ENCODE measurements around the gene PPM1H.
A peak's percentile ranks its signal among the peaks of the same experiment; 100 is the strongest.

PPM1H gene

DNA sequence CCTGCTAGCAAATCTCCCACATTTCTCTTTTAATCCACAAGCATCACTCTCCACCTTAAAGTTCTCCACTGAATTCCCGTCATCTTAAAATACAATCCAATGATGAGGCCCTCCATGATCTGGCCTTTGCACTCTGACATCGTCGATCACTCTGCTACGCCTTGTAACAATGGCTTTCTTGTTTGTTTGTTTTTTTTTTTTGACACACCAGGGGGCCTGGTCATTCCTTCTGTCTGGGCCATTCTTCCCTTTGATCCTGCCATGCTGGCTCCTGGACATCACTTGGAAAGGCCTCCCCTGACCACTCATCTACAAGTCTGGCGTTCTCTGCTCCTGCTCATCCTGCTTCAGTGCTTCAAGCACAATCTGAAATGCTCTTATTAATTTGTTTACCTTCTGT is 233.5 kb downstream of the PPM1H start:
- no peak for DNase-seq (ENCODE audit: low read depth)
- no peak overlapping the region for H3K4me3 ChIP-seq (ENCODE audit: low read length)
- TF ChIP-seq, protein P1, sequence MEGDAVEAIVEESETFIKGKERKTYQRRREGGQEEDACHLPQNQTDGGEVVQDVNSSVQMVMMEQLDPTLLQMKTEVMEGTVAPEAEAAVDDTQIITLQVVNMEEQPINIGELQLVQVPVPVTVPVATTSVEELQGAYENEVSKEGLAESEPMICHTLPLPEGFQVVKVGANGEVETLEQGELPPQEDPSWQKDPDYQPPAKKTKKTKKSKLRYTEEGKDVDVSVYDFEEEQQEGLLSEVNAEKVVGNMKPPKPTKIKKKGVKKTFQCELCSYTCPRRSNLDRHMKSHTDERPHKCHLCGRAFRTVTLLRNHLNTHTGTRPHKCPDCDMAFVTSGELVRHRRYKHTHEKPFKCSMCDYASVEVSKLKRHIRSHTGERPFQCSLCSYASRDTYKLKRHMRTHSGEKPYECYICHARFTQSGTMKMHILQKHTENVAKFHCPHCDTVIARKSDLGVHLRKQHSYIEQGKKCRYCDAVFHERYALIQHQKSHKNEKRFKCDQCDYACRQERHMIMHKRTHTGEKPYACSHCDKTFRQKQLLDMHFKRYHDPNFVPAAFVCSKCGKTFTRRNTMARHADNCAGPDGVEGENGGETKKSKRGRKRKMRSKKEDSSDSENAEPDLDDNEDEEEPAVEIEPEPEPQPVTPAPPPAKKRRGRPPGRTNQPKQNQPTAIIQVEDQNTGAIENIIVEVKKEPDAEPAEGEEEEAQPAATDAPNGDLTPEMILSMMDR (IDR thresholded peaks at IDR 0.05; ENCODE audit: insufficient read depth, low read depth, low read length, missing control alignments), result no peak

DNA sequence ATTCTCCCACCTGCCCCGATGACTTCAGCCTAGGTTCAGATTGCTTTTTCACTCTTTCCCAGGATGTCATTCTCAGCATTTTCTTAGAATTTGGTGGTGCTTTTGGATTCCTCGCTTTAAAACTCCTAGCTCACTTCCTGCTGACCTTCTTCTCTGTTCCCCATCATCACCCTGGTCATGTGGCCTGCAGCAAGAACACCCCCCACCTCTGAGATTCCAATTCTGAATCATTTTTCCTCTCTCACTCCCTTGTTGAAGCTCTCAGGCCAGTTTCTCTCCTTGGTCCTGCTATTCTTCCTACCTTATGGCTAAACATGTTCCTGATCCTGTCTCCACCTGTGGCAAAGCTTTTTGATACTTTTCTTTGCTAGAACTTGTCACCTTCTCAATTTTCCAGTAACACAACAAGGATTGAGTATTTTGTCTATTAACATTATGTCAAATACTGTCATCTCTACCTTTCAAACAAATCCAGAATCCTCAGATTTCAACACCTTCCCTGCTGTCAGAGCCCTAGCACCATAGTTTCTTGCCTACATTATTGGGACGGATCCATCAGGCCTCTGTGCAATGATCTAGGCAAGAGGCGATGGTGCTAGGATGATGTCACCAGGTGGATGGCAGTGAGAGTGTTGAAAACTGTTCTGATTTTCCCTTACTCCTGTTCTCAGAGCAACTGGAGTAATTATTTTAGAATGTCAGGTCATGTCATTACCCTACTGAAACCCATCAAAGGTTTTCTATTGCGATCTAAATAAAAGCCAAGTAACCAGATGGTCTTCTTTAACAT is 234.7 kb downstream of the PPM1H start:
- no peak for DNase-seq (ENCODE audit: low read depth)
- no peak overlapping the region for H3K4me3 ChIP-seq (ENCODE audit: low read length)
- TF ChIP-seq, protein P1 (IDR thresholded peaks at IDR 0.05; ENCODE audit: insufficient read depth, low read depth, low read length, missing control alignments), result no peak

DNA sequence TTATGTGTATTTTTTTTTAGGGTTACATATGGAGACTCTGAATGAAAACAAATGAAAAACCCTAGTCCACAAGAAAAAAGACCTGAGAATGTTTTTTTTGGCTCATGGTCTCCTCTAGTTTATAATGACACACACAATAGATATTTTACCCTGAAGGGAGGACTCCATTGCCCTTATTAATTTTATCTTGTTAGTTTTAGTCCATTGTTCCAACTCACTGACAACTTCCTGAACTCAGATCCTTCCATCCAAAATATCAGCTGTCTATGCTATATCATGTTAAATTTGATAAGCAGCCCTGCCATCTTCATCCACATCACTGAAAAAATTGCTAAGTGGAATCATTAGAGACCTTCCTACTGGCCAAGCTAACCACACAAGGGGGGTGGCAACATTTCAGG is 236.2 kb downstream of the PPM1H start:
- H3K4me3 ChIP-seq (ENCODE audit: low read length), result no peak overlapping the region
- TF ChIP-seq, protein P1 (IDR thresholded peaks at IDR 0.05; ENCODE audit: insufficient read depth, low read depth, low read length, missing control alignments), result no peak
- DNase-seq (ENCODE audit: low read depth), result peak; percentile 10

DNA sequence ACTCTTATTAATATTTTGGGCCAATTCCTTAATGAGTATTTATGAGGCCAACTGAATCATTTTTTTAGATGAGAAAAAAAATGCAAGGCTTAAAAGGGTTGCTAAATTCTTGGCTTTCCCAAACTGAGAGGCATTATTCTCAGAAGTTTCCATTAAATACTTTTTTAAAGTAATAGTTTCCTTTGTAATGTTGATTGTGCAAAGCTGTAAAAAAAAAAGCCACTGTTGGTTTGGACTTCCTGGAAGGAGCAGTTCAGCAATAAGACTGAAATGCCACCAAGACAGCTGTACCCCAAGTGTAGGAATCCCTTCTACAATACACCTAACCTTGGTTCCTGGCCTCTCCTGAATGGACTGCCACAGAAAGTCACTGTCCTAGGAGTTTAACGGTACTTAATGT is 237.1 kb downstream of the PPM1H start:
- DNase-seq (ENCODE audit: low read depth), result no peak

DNA sequence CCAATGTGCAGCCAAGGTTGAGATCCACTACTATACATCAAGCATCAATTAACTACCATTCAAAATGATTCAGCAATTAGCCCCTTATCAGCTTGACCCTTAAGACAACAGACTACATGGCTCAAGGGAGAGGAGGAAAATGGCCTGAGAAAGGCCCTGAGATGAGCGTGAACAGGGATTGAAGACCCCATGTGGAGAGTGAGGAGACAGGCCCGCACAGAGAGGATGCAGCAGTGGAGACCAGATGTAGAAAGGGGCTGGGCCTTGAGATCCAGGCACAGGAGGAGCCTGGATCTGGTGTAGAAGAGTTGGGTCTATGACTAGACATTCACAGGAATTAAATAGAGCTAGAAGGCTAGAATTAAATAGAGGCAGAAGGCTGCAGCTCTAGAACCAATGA is 239.3 kb downstream of the PPM1H start:
- H3K4me3 ChIP-seq (ENCODE audit: low read length), result no peak overlapping the region
- DNase-seq (ENCODE audit: low read depth), result no peak
- TF ChIP-seq, protein P1 (IDR thresholded peaks at IDR 0.05; ENCODE audit: insufficient read depth, low read depth, low read length, missing control alignments), result no peak

More for the DNA sequence above, 237.1 kb downstream of the PPM1H start:
- H3K4me3 ChIP-seq (ENCODE audit: low read length), result no peak overlapping the region
- TF ChIP-seq, protein P1 (IDR thresholded peaks at IDR 0.05; ENCODE audit: insufficient read depth, low read depth, low read length, missing control alignments), result no peak

DNA sequence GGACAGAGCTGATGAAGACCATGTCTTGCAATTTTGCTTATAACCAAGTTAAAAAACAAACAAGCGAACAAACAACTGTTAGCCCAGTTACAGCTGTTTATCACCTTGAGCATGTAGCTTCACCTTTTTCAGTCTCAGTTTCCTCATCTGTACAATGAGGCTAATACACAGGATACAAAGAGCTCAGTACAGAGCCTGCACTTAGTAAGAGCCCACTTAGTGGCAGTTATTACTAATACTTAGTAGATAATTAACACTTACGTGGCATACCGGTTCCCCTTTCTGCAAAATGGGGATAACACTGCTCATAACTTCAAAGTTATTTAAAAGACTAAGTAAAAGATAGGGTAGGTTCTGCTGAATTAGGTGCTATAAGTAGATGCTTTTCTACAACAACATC is 240.3 kb downstream of the PPM1H start:
- DNase-seq (ENCODE audit: low read depth), result no peak
- TF ChIP-seq, protein P1 (IDR thresholded peaks at IDR 0.05; ENCODE audit: insufficient read depth, low read depth, low read length, missing control alignments), result no peak
- no peak overlapping the region for H3K4me3 ChIP-seq (ENCODE audit: low read length)

DNA sequence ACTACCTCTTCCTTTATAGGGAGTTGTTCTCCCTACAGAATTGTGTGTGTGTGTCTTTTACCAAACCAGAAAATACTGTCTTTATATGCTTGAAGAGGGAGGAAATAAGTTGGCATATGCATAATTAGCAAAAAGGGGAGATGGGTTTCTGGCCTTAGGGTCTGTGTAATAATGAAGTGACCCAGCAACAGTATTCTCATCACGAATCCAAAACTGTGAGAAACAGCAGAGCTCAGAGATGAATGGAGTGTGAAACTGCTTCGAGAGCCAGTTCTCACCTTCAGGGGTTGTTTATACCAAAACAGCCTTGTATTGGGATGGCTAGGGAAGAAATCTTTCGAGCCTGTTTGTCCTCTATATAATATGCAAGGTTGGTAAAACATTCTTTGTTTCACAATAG is 240.8 kb downstream of the PPM1H start:
- TF ChIP-seq, protein P1 (IDR thresholded peaks at IDR 0.05; ENCODE audit: insufficient read depth, low read depth, low read length, missing control alignments), result no peak
- no peak overlapping the region for H3K4me3 ChIP-seq (ENCODE audit: low read length)
- no peak for DNase-seq (ENCODE audit: low read depth)

Data from epithelial cell of esophagus (primary cell).